Endothelial cell of umbilical vein (primary cell): ENCODE data around the gene JPT2. TPM values are rescaled to one million over a fixed set of nuclear protein-coding genes. Genes with fewer than 3 reads are reported as not detected.

ENCODE experiments used
- BruUV-seq: library from RNA; stranded (reverse); fragments of 400-500 nt; replicated peaks from 2 replicates; lab custom pipeline; 2021; lab: Mats Ljungman, UMichigan
- CTCF ChIA-PET: fragments of 300-600, 350-600 bp; sonication (Branson Sonifier 250); formaldehyde crosslinking; loops from one replicate; lab custom pipeline; 2021; ENCODE audit warnings: antibody characterized with exemption, inconsistent platforms; lab: Charles Lee
- POLR2A ChIA-PET: fragments of 300-600, 350-600 bp; sonication (Branson Sonifier 250); formaldehyde crosslinking; loops from one replicate; lab custom pipeline; 2021; ENCODE audit warnings: antibody characterized with exemption, inconsistent platforms; lab: Charles Lee
- DNase-seq: peaks from one replicate; pipeline ENCODE4 v3.0.0-alpha.2; 2011; ENCODE audit warnings: low read depth, low spot score
- FAIRE-seq: peaks from 2 replicates; lab custom pipeline; 2011; peaks lifted over from hg19 to GRCh38; lab: Jason Lieb, UNC
- H2AFZ ChIP-seq: 2 replicates; pipeline ENCODE4 v1.6.0; 2012; ENCODE audit warnings: low read depth, low read length, control low read depth, inconsistent platforms
- H3K27ac ChIP-seq: 2 replicates; pipeline ENCODE4 v1.5.1; 2011; ENCODE audit warnings: low read depth, mild to moderate bottlenecking, control low read depth, low read length, moderate library complexity; ENCODE audit not compliant: insufficient read depth
- H3K27me3 ChIP-seq, 2 experiments: 2 replicates each; pipeline versions ENCODE4 v1.6.0 to v1.6.1; 2011; ENCODE audit warnings: low read length in 2 of 2, mixed read lengths in 1 of 2; ENCODE audit not compliant: control insufficient read depth in 2 of 2, insufficient read depth in 2 of 2
- H3K36me3 ChIP-seq, 2 experiments: 2 replicates in 1 of 2; 3 replicates in 1 of 2; pipeline ENCODE4 v1.5.1; 2011; ENCODE audit warnings: low read length in 2 of 2, mild to moderate bottlenecking in 1 of 2, moderate library complexity in 1 of 2; ENCODE audit not compliant: control insufficient read depth in 2 of 2, insufficient read depth in 2 of 2; ENCODE audit errors: extremely low read depth in 1 of 2
- H3K4me1 ChIP-seq: 3 replicates; pipeline ENCODE4 v1.5.1; 2011; ENCODE audit warnings: mild to moderate bottlenecking, low read length; ENCODE audit not compliant: control insufficient read depth, insufficient read depth; ENCODE audit errors: extremely low read depth
- H3K4me2 ChIP-seq: 2 replicates; pipeline ENCODE4 v1.6.1; 2011; ENCODE audit warnings: low read length, control low read depth, mixed read lengths; ENCODE audit not compliant: insufficient read depth
- H3K4me3 ChIP-seq, 3 experiments: fragments of 200-600 bp in 1 of 3; sonication (generic), shearing (Covaris generic) in 1 of 3; replicated peaks in 1 of 3; 2 replicates each; pipeline ENCODE4 v1.5.1; 2011 to 2016; ENCODE audit warnings: control low read depth in 3 of 3, low read length in 3 of 3, mild to moderate bottlenecking in 2 of 3, inconsistent platforms in 1 of 3, low read depth in 1 of 3, moderate library complexity in 1 of 3; ENCODE audit not compliant: insufficient read depth in 1 of 3
- H3K79me2 ChIP-seq: 2 replicates; pipeline ENCODE4 v1.6.0; 2012; ENCODE audit warnings: low read length, inconsistent platforms; ENCODE audit not compliant: control insufficient read depth, insufficient read depth
- H3K9ac ChIP-seq: replicated peaks from 2 replicates; pipeline ENCODE3; 2011; ENCODE audit warnings: low read length, control low read depth; ENCODE audit not compliant: insufficient read depth; ENCODE audit errors: extremely low read depth
- H3K9me1 ChIP-seq: replicated peaks from 3 replicates; pipeline ENCODE4 v1.6.0; 2011; ENCODE audit warnings: mild to moderate bottlenecking, low read length; ENCODE audit not compliant: control insufficient read depth, insufficient read depth; ENCODE audit errors: extremely low read depth
- H3K9me3 ChIP-seq: replicated peaks from 2 replicates; pipeline ENCODE4 v1.5.1; 2012; ENCODE audit warnings: low read length, inconsistent platforms; ENCODE audit not compliant: control insufficient read depth, insufficient read depth
- H4K20me1 ChIP-seq: replicated peaks from 2 replicates; pipeline ENCODE3; 2011; ENCODE audit warnings: mild to moderate bottlenecking, low read length; ENCODE audit not compliant: control insufficient read depth, insufficient read depth; ENCODE audit errors: extremely low read depth
- CTCF ChIP-seq, 2 donors: IDR thresholded peaks; 1 replicate in 1 of 2; 2 replicates in 1 of 2; pipeline ENCODE4 v1.5.1; 2011; ENCODE audit warnings: low read length in 2 of 2, mild to moderate bottlenecking in 2 of 2, moderate library complexity in 2 of 2, control low read depth in 1 of 2, inconsistent platforms in 1 of 2, low read depth in 1 of 2; ENCODE audit not compliant: insufficient read depth in 1 of 2; ENCODE audit errors: extremely low read depth in 1 of 2
- EZH2 ChIP-seq: IDR thresholded peaks from 2 replicates; pipeline ENCODE4 v1.6.1; 2012; ENCODE audit warnings: borderline replicate concordance, low read depth, mild to moderate bottlenecking, moderate library complexity, low read length, inconsistent platforms; ENCODE audit not compliant: severe bottlenecking
- FOS ChIP-seq: IDR thresholded peaks from 2 replicates; pipeline ENCODE4 v1.6.1; 2011; ENCODE audit warnings: mild to moderate bottlenecking, low read length, moderate library complexity, borderline replicate concordance; ENCODE audit not compliant: insufficient read depth
- GATA2 ChIP-seq: IDR thresholded peaks from 2 replicates; pipeline ENCODE4 v1.7.0; 2011; ENCODE audit warnings: low read depth, mild to moderate bottlenecking, moderate library complexity, mixed read lengths, low read length; ENCODE audit not compliant: insufficient read length, insufficient read depth
- JUN ChIP-seq: IDR thresholded peaks from 2 replicates; pipeline ENCODE4 v1.6.1; 2011; ENCODE audit warnings: borderline replicate concordance, low read depth; ENCODE audit not compliant: insufficient read length, insufficient read depth
- MAX ChIP-seq: IDR thresholded peaks from 2 replicates; pipeline ENCODE4 v1.6.1; 2011; ENCODE audit not compliant: insufficient read depth, insufficient read length
- MYC ChIP-seq: IDR thresholded peaks from one replicate; pipeline ENCODE4 v1.6.1; 2011; ENCODE audit warnings: mild to moderate bottlenecking, low read depth, low read length
- POLR2A ChIP-seq: IDR thresholded peaks from 2 replicates; pipeline ENCODE4 v1.6.1; 2012; ENCODE audit warnings: low read depth, mild to moderate bottlenecking, control low read depth, low read length
- POLR2AphosphoS5 ChIP-seq: IDR thresholded peaks from 2 replicates; pipeline ENCODE4 v1.6.1; 2012; ENCODE audit warnings: low read depth, mild to moderate bottlenecking, control low read depth, low read length, moderate library complexity; ENCODE audit not compliant: insufficient read depth
- dilution Hi-C: fragments of 300-500 bp; cut with MboI; formaldehyde crosslinking; loops from one replicate; pipeline ENCODE4 v1.15.0; 2019; ENCODE audit warnings: low sequenced_read_pairs; ENCODE audit not compliant: extremely low pct_ligation_motif_present
- intact Hi-C: fragments of 100-400 bp; cut with micrococcal nuclease; formaldehyde crosslinking; loops from one replicate; pipeline ENCODE4 v1.10.0; 2022
- polyA plus RNA-seq, 4 experiments: library from polyadenylated mRNA; depleted of rRNA in 3 of 4; stranded (reverse) in 3 of 4; unstranded in 1 of 4; fragments of >200 nt; gene quantifications; 2 replicates each; pipeline versions ENCODE4 v1.2.1 to v1.2.3, GENCODE V29; 2011 to 2012; ENCODE audit warnings: missing spikeins in 1 of 4
- total RNA-seq: library from RNA; stranded (reverse); gene quantifications from 2 replicates; pipeline ENCODE4 v1.2.3, GENCODE V29; 2021

JPT2 gene
- total and polyA plus RNA-seq, 2 donors (not counting 3 experiments of a cell fraction or from before 2014, with no cell fraction given): 35.8 to 93.3 TPM

DNA sequence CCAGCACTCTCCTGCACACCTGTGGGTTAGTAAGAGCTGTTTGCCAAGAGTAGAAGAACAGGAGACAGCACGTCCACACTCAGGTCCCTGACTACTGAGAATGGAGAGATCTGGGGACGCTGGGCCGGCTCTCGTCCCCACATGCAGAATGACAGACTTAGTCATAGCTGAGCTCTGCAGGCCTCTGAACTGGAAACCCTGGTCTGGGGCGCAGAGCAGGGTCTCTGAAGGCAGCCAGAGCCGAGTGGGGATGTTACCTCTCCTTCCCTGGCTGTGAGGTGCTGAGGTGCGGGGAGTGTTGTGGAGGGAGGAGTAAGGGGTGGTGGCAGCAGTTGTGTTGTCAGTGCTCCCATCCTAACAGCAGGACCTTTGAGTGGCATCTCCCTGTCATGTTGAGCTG is 7.2 kb upstream of the JPT2 start:
- ChIA-PET POLR2A (no interaction called here), CTCF (interaction anchor here (0.7 to 1.6 kb wide), 2 partner anchors 53 to 445 kb away, joined by 3 to 4 read pairs; no protein-coding TSS in a partner anchor)
- Histone ChIP-seq H3K9ac (no peak overlapping the region), H4K20me1 (no peaks in the 10 kb centered on the region), H3K4me1 (peaks cover 8% of the 10 kb centered on the region), H3K9me3 (no peaks in the 10 kb centered on the region), H3K27ac (no peak overlapping the region), H3K27me3 (no peaks in the 10 kb centered on the region), H3K4me3 (no peak overlapping the region), H3K36me3 (peaks cover 26 to 81% of the 10 kb centered on the region in 2 experiments), H3K9me1 (no peaks in the 10 kb centered on the region), H2AFZ (no peak overlapping the region), H3K4me2 (no peak overlapping the region), H3K79me2 (no peaks in the 10 kb centered on the region)
- intact Hi-C loops: no loop called here
- TF ChIP-seq GATA2 (no peak), MYC (no peak), FOS (no peak), MAX (no peak), POLR2AphosphoS5 (no peak), EZH2 (no peak), CTCF (IDR thresholded peaks at IDR 0.05; ENCODE audit: extremely low read depth in 1 of 2, insufficient read depth in 1 of 2, low read depth in 1 of 2, low read length in 2 of 2) (no peak), JUN (no peak), POLR2A (no peak)
- FAIRE-seq: no peak
- DNase-seq: no peak
- dilution Hi-C loops: no loop called here
- no TSS peak for BruUV-seq
